ENCODE data around the gene USH2A.

GRCh38 chr1:215860833-215861232 is 562.4 kb downstream of the USH2A start:
- TF ChIP-seq POLR2A (IDR thresholded peaks at IDR 0.05; ENCODE audit: low read length) (no peak), GATA1 (IDR thresholded peaks at IDR 0.05; ENCODE audit: low read depth, low read length) (no peak)
